Smooth muscle cell of bladder (primary cell): ENCODE measurements around the gene ACTR10. TPM values are rescaled to one million over a fixed set of nuclear protein-coding genes. Genes with fewer than 3 reads are reported as not detected.

Experiments used
- total RNA-seq: library from RNA; depleted of rRNA; stranded (reverse); fragments of >200 nt; gene quantifications from 2 replicates; pipeline ENCODE4 v1.2.3, GENCODE V29; 2014

ACTR10 gene
- 40.7 and 50.8 TPM in 2 replicates for total RNA-seq

GRCh38 chr14:58199726-58200479, at the start of gene ACTR10:
TSS of gene ACTR10 (plus strand) at chr14:58200149. CDS start at chr14:58200218, 69 bp downstream.

GRCh38 chr14:58152014-58152857, 47.7 kb upstream of the ACTR10 start, which contains the start of gene ARMH4:
TSS of gene ARMH4 (minus strand) at chr14:58152213. CDS start at chr14:58139358, 12,855 bp downstream.

GRCh38 chr14:58244556-58245387, 44.8 kb downstream of the ACTR10 start, which contains the start of gene PSMA3:
TSS of gene PSMA3 (plus strand) at chr14:58244843. CDS start at chr14:58244921, 78 bp downstream.

Other genes starting within 250 kb of the ACTR10 start
- gene ARMH4, start 47.9 kb upstream of the ACTR10 start, total RNA-seq, result 1.00 and 4.0 TPM in 2 replicates
- 78.8 and 83.8 TPM in 2 replicates for gene PSMA3, start 44.7 kb downstream of the ACTR10 start, total RNA-seq
- gene ARID4A, start 98.4 kb downstream of the ACTR10 start, total RNA-seq, result 7.0 and 8.2 TPM in 2 replicates
- not detected in 2 replicates for gene TOMM20L, start 195.8 kb downstream of the ACTR10 start, total RNA-seq
- gene TIMM9, start 227.4 kb downstream of the ACTR10 start, total RNA-seq, result 17.8 and 19.4 TPM in 2 replicates
- gene KIAA0586, start 227.6 kb downstream of the ACTR10 start, total RNA-seq, result 10.7 and 11.5 TPM in 2 replicates